ENCODE results near the gene ARHGAP40. TPM values are rescaled to one million over a fixed set of nuclear protein-coding genes. Genes with fewer than 3 reads are reported as not detected.

Gene ARHGAP40
- total RNA-seq, 3 donors from 2014 or later, result 33.8 to 35.9 TPM; not detected in 1

GRCh38 chr20:38626921-38627659, 25.5 kb downstream of the ARHGAP40 start:
- Histone ChIP-seq H3K27me3 (no peaks in the 10 kb centered on the region), H3K27ac (no peak overlapping the region), H3K4me1 (no peaks in the 10 kb centered on the region), H3K4me3 (no peak overlapping the region), H3K36me3 (no peaks in the 10 kb centered on the region), H3K9me3 (no peaks in the 10 kb centered on the region)
- no peak for DNase-seq (ENCODE audit: low spot score in 2 of 2)
- TF ChIP-seq POLR2A (IDR thresholded peaks at IDR 0.05) (no peak), CTCF (IDR thresholded peaks at IDR 0.05) (no peak), POLR2AphosphoS5 (IDR thresholded peaks at IDR 0.05) (no peak)
- intact Hi-C loops (cut with DNase I; ENCODE audit: low total_unique reads), result no loop called here

GRCh38 chr20:38628580-38629470, 27.2 kb downstream of the ARHGAP40 start:
- no peak overlapping the region for H3K27ac ChIP-seq
- no peak overlapping the region for H3K4me3 ChIP-seq
- intact Hi-C loops (cut with DNase I; ENCODE audit: low total_unique reads), result no loop called here
- no peaks in the 10 kb centered on the region for H3K27me3 ChIP-seq
- H3K4me1 ChIP-seq, result no peaks in the 10 kb centered on the region
- H3K36me3 ChIP-seq, result no peaks in the 10 kb centered on the region
- no peak for TF ChIP-seq POLR2A (IDR thresholded peaks at IDR 0.05)
- no peaks in the 10 kb centered on the region for H3K9me3 ChIP-seq
- no peak for DNase-seq (ENCODE audit: low spot score in 2 of 2)

GRCh38 chr20:38629979-38630378, 28.4 kb downstream of the ARHGAP40 start:
- no peak for DNase-seq (ENCODE audit: low spot score in 2 of 2)

GRCh38 chr20:38630727-38631126, 29.1 kb downstream of the ARHGAP40 start:
- intact Hi-C loops (cut with DNase I; ENCODE audit: low total_unique reads), result no loop called here
- no peaks in the 10 kb centered on the region for H3K9me3 ChIP-seq
- no peaks in the 10 kb centered on the region for H3K4me1 ChIP-seq
- no peak overlapping the region for H3K4me3 ChIP-seq
- no peak for DNase-seq (ENCODE audit: low spot score in 2 of 2)
- no peak for TF ChIP-seq POLR2A (IDR thresholded peaks at IDR 0.05)
- no peak for TF ChIP-seq POLR2AphosphoS5 (IDR thresholded peaks at IDR 0.05)
- no peaks in the 10 kb centered on the region for H3K27me3 ChIP-seq
- H3K27ac ChIP-seq, result no peak overlapping the region
- no peaks in the 10 kb centered on the region for H3K36me3 ChIP-seq

More at GRCh38 chr20:38629979-38630378, 28.4 kb downstream of the ARHGAP40 start:
- no peak overlapping the region for H3K4me3 ChIP-seq
- no peak overlapping the region for H3K27ac ChIP-seq
- H3K9me3 ChIP-seq, result no peaks in the 10 kb centered on the region
- TF ChIP-seq POLR2AphosphoS5 (IDR thresholded peaks at IDR 0.05), result no peak
- no peak for TF ChIP-seq CTCF (IDR thresholded peaks at IDR 0.05)
- TF ChIP-seq POLR2A (IDR thresholded peaks at IDR 0.05), result no peak
- no peaks in the 10 kb centered on the region for H3K27me3 ChIP-seq
- no peaks in the 10 kb centered on the region for H3K4me1 ChIP-seq
- H3K36me3 ChIP-seq, result no peaks in the 10 kb centered on the region
- intact Hi-C loops (cut with DNase I; ENCODE audit: low total_unique reads), result no loop called here

GRCh38 chr20:38631155-38632022, 29.8 kb downstream of the ARHGAP40 start:
- no peak overlapping the region for H3K27ac ChIP-seq
- no peaks in the 10 kb centered on the region for H3K36me3 ChIP-seq
- intact Hi-C loops (cut with DNase I; ENCODE audit: low total_unique reads), result no loop called here
- no peak for TF ChIP-seq CTCF (IDR thresholded peaks at IDR 0.05)
- TF ChIP-seq POLR2AphosphoS5 (IDR thresholded peaks at IDR 0.05), result no peak
- no peak for TF ChIP-seq POLR2A (IDR thresholded peaks at IDR 0.05)
- H3K27me3 ChIP-seq, result no peaks in the 10 kb centered on the region
- DNase-seq (ENCODE audit: low spot score in 2 of 2), result no peak
- H3K4me3 ChIP-seq, result no peak overlapping the region
- H3K4me1 ChIP-seq, result no peaks in the 10 kb centered on the region
- H3K9me3 ChIP-seq, result no peaks in the 10 kb centered on the region
